ENCODE results near the gene HUS1. TPM values are rescaled to one million over a fixed set of nuclear protein-coding genes. Genes with fewer than 3 reads are reported as not detected.

The HUS1 gene
- polyA plus RNA-seq, 2 of the 4 experiments (the other 2 are of a cell fraction), result 18.0 to 39.8 TPM

Other genes with a start within 250 kb of the HUS1 start
- 0.21 and 0.57 TPM in 2 replicates for gene PKD1L1, start 31.1 kb downstream of the HUS1 start, polyA plus RNA-seq (2011; rRNA removed)
- 0.09 to 0.21 TPM (median 0.11 TPM) in 3 replicates for gene PKD1L1, start 31.1 kb downstream of the HUS1 start, polyA plus RNA-seq (2017; fragmentation: RNase III; extraction: RNeasy Plus Mini Kit Qiagen cat#74134 plus additional on column Dnase treatment)
- not detected in 2 replicates for gene SUN3, start 49.5 kb upstream of the HUS1 start, polyA plus RNA-seq (2011; rRNA removed)
- not detected in 3 replicates for gene SUN3, start 49.5 kb upstream of the HUS1 start, polyA plus RNA-seq (2017; fragmentation: RNase III; extraction: RNeasy Plus Mini Kit Qiagen cat#74134 plus additional on column Dnase treatment)
- 0.05 TPM in 1 of 2 replicates, not detected in the other for gene C7orf57, start 55.9 kb upstream of the HUS1 start, polyA plus RNA-seq (2011; rRNA removed)
- 0.04 to 0.09 TPM (median 0.04 TPM) in 3 replicates for gene C7orf57, start 55.9 kb upstream of the HUS1 start, polyA plus RNA-seq (2017; fragmentation: RNase III; extraction: RNeasy Plus Mini Kit Qiagen cat#74134 plus additional on column Dnase treatment)
- gene UPP1, start 109.7 kb upstream of the HUS1 start, polyA plus RNA-seq (2011; rRNA removed), result 46.6 and 55.7 TPM in 2 replicates
- 32.2 to 38.1 TPM (median 38.1 TPM) in 3 replicates for gene UPP1, start 109.7 kb upstream of the HUS1 start, polyA plus RNA-seq (2017; fragmentation: RNase III; extraction: RNeasy Plus Mini Kit Qiagen cat#74134 plus additional on column Dnase treatment)
- gene ABCA13, start 191.8 kb upstream of the HUS1 start, polyA plus RNA-seq (2011; rRNA removed), result 0.01 TPM in 2 replicates
- not detected in 3 replicates for gene ABCA13, start 191.8 kb upstream of the HUS1 start, polyA plus RNA-seq (2017; fragmentation: RNase III; extraction: RNeasy Plus Mini Kit Qiagen cat#74134 plus additional on column Dnase treatment)

Data from A549 (cell line).